GM12891 (cell line): ENCODE results near the gene MTX2.
"Not testable (repeated sequence)": the region's sequence is repeated elsewhere in the genome, so short reads cannot be mapped to it uniquely, and the experiment has no call there.

Experiments used
- POLR2A ChIP-seq: IDR thresholded peaks from 2 replicates; pipeline ENCODE4 v1.6.1; 2011; ENCODE audit warnings: low read depth, low read length, control low read depth
- POLR2AphosphoS5 ChIP-seq: IDR thresholded peaks from 2 replicates; pipeline ENCODE4 v1.6.1; 2011; ENCODE audit warnings: low read depth, low read length, control low read depth
- TAF1 ChIP-seq: IDR thresholded peaks from 2 replicates; pipeline ENCODE4 v1.6.1; 2011; ENCODE audit warnings: low read depth, low read length, control low read depth

- TF ChIP-seq POLR2A, TAF1, POLR2AphosphoS5: not testable (repeated sequence)
Measured at GRCh38 chr2:176373155-176373554, 103.9 kb downstream of the MTX2 start.
